HEK293T (cell line): ENCODE results near the gene TSPAN9.

Experiments used
- CTCF ChIA-PET: fragments of 350-600 bp; formaldehyde crosslinking; extraction: SDS; loops from one replicate; lab custom pipeline; 2021; ENCODE audit warnings: antibody characterized with exemption, inconsistent platforms; lab: Yijun Ruan, JAX
- POLR2A ChIA-PET: fragments of 350-600 bp; formaldehyde crosslinking; extraction: SDS; loops from one replicate; lab custom pipeline; 2020; ENCODE audit warnings: antibody characterized with exemption, inconsistent platforms; lab: Yijun Ruan, JAX
- DNase-seq: peaks from one replicate; pipeline ENCODE4 v3.0.0; 2012; ENCODE audit warnings: mixed read lengths; ENCODE audit errors: extremely low spot score
- ARNT ChIP-seq: fragments of 450-650 bp; IDR thresholded peaks from 2 replicates; pipeline ENCODE4 v1.6.1; 2017; ENCODE audit warnings: mild to moderate bottlenecking
- BHLHE40 ChIP-seq: fragments of 450-650 bp; IDR thresholded peaks from 2 replicates; pipeline ENCODE4 v1.6.1; 2016; ENCODE audit warnings: mild to moderate bottlenecking, moderate library complexity, borderline replicate concordance
- CTBP1 ChIP-seq: fragments of 450-650 bp; IDR thresholded peaks from 2 replicates; pipeline ENCODE4 v1.6.1; 2016; ENCODE audit warnings: borderline replicate concordance
- ELF4 ChIP-seq: fragments of 450-650 bp; IDR thresholded peaks from 2 replicates; pipeline ENCODE4 v1.6.1; 2017; ENCODE audit warnings: antibody characterized with exemption
- FOXA1 ChIP-seq: fragments of 450-650 bp; IDR thresholded peaks from 2 replicates; pipeline ENCODE4 v1.6.1; 2016; ENCODE audit warnings: mild to moderate bottlenecking
- FOXK2 ChIP-seq: fragments of 450-650 bp; IDR thresholded peaks from 2 replicates; pipeline ENCODE4 v1.6.1; 2016; ENCODE audit warnings: mild to moderate bottlenecking
- FOXM1 ChIP-seq: fragments of 450-650 bp; IDR thresholded peaks from 2 replicates; pipeline ENCODE4 v1.6.1; 2017; ENCODE audit warnings: mild to moderate bottlenecking, borderline replicate concordance
- HDGF ChIP-seq: fragments of 450-650 bp; IDR thresholded peaks from 2 replicates; pipeline ENCODE4 v1.6.1; 2017; ENCODE audit warnings: antibody characterized with exemption, borderline replicate concordance
- L3MBTL2 ChIP-seq: fragments of 450-650 bp; conservative IDR thresholded peaks from 2 replicates; pipeline ENCODE4 v1.6.1; 2016; ENCODE audit warnings: mild to moderate bottlenecking
- LEF1 ChIP-seq: fragments of 450-650 bp; IDR thresholded peaks from 2 replicates; pipeline ENCODE4 v1.6.1; 2017; ENCODE audit warnings: mild to moderate bottlenecking, borderline replicate concordance
- NFRKB ChIP-seq: fragments of 450-650 bp; IDR thresholded peaks from 2 replicates; pipeline ENCODE4 v1.6.1; 2016; ENCODE audit warnings: mild to moderate bottlenecking, moderate library complexity
- SP1 ChIP-seq: fragments of 450-650 bp; IDR thresholded peaks from 2 replicates; pipeline ENCODE4 v1.6.1; 2017
- SUZ12 ChIP-seq: fragments of 450-650 bp; IDR thresholded peaks from 2 replicates; pipeline ENCODE4 v1.6.1; 2016; ENCODE audit warnings: mild to moderate bottlenecking
- TARDBP ChIP-seq: fragments of 450-650 bp; IDR thresholded peaks from 2 replicates; pipeline ENCODE4 v1.6.1; 2016
- ZNF384 ChIP-seq: fragments of 450-650 bp; IDR thresholded peaks from 2 replicates; pipeline ENCODE4 v1.6.1; 2016
- TF ChIP-seq, protein P1 (sequence below): fragments of 450-650 bp; IDR thresholded peaks from 2 replicates; pipeline ENCODE4 v1.6.1; 2016

The TSPAN9 gene

DNA sequence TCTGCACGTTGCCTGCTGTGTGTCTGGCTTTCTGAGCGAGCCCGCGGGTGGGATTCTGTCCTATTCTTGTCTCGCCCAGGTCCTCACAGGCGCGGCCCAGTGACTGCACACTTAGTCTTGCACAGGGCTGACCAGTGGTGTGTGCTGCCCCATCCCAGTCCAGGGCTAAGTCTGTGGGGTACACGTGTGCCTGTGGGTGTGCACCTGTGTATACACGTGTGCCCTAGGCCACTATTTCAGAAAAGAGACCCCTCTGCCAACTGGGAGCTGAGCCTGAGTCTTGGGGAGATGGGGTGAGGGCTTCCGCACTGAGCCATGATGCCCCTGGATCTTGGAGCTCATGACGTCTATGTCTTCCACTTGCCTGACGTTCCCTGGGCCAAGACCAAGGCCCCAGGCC lies 228.3 kb downstream of the TSPAN9 start:
- no peak for TF ChIP-seq TARDBP
- TF ChIP-seq ARNT, result no peak
- TF ChIP-seq HDGF, result no peak
- no peak for TF ChIP-seq L3MBTL2
- TF ChIP-seq ZNF384, result no peak
- TF ChIP-seq, protein P1, sequence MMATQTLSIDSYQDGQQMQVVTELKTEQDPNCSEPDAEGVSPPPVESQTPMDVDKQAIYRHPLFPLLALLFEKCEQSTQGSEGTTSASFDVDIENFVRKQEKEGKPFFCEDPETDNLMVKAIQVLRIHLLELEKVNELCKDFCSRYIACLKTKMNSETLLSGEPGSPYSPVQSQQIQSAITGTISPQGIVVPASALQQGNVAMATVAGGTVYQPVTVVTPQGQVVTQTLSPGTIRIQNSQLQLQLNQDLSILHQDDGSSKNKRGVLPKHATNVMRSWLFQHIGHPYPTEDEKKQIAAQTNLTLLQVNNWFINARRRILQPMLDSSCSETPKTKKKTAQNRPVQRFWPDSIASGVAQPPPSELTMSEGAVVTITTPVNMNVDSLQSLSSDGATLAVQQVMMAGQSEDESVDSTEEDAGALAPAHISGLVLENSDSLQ, result no peak
- TF ChIP-seq FOXK2, result no peak
- TF ChIP-seq LEF1, result no peak
- no peak for TF ChIP-seq SUZ12
- TF ChIP-seq FOXM1, result no peak
- TF ChIP-seq FOXA1, result no peak
- no peak for TF ChIP-seq ELF4
- TF ChIP-seq BHLHE40, result no peak
- DNase-seq, result no peak
- CTCF ChIA-PET, result no interaction called here
- POLR2A ChIA-PET, result no interaction called here

DNA sequence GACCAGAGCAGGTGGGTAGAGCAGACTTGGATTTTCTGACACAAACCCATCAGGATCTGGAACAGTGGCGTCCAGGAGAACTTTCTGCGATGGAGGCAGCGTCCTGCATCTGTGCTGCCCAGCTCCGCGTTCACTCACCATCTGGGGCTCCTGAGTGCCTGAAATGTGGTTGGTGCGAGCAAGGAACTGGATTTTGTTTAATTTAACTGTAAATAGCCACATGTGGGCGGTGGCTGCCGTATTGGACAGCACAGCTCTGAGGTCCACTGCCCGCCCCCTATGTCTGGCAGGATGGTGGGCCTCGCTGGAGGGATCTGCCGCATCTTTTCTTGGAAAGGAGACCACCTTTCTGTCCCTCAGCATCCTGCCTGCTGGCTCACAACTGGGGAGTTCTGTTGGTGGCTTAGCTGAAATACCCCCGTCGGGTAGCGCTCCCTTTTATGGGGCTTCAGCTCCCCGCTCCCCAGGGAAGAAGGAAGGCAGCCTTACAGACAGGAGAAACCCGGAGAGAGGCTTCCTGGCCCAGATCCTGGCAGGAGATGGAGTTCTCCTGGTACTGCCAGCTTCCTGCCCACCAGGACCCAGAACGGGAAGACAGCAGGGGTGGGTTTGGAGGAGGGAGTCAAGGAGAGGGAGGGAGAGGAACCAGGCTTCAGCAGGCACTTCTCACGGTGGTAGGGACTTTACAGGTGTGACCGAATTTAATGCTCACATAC lies 228.9 kb downstream of the TSPAN9 start:
- TF ChIP-seq CTBP1, result no peak
- TF ChIP-seq NFRKB, result no peak
- no peak for TF ChIP-seq FOXA1
- TF ChIP-seq ELF4, result no peak
- no peak for TF ChIP-seq SP1
- no peak for TF ChIP-seq HDGF
- TF ChIP-seq TARDBP, result no peak
- no peak for TF ChIP-seq LEF1
- TF ChIP-seq ARNT, result no peak
- TF ChIP-seq BHLHE40, result no peak
- no peak for TF ChIP-seq SUZ12
- no peak for TF ChIP-seq FOXM1
- no peak for TF ChIP-seq ZNF384
- TF ChIP-seq, protein P1, result no peak
- TF ChIP-seq L3MBTL2, result no peak
- ChIA-PET POLR2A (no interaction called here), CTCF (interaction anchor here (1.7 kb wide), 1 partner anchor 498 kb away, joined by 5 read pairs; no protein-coding TSS in a partner anchor)
- DNase-seq, result no peak

DNA sequence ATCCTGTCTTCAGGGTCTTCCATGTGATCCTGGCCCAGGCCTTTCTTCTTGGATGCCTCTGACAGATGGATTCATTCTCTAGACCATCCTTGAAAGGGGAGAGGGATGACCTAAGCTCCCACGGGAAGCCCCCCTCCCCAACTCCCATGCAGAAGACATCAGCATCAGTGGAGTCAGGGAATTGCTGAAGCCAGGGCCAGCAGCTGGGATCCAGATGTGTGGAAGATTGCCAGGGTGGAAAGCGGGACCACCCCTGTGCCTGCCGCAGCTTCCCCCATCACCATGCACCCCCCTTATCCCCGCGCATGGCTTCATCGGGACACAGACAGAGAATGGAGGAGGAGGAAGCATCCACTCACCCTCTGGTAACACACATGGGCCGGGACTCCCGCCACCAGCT lies 230.2 kb downstream of the TSPAN9 start:
- DNase-seq, result no peak
- TF ChIP-seq FOXK2 (no peak), BHLHE40 (no peak), SP1 (no peak), FOXM1 (no peak), NFRKB (no peak), ELF4 (no peak), FOXA1 (no peak), L3MBTL2 (no peak), CTBP1 (no peak), ZNF384 (no peak), ARNT (no peak), TARDBP (no peak), SUZ12 (no peak), HDGF (no peak), LEF1 (no peak)
- ChIA-PET CTCF (interaction anchor here (0.5 to 1.7 kb wide), 2 partner anchors 25 to 497 kb away, joined by 4 to 5 read pairs; no protein-coding TSS in a partner anchor), POLR2A (interaction anchor here (0.6 kb wide), 1 partner anchor 157 kb away, joined by 3 read pairs; no protein-coding TSS in a partner anchor)

DNA sequence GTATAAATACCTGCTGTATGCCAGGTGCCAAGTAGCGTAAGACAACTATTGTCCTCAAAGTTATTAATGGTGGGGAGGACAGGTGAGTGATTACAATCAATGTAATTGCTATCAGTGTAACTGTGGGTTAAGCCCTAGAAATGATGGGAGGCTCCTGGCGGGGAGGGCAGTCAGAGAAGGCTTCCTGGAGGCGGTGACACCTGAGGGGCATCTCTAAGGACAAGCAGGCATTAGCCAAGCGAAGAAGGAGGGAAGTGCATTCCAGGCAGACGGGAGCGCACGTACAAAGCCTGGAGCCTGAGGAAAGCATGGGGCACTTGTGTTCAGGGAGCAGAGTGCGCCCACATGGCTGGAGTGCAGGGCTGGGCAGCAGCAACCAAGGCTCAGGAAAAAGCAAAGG lies 230.9 kb downstream of the TSPAN9 start:
- CTCF ChIA-PET, result interaction anchor here (1.7 kb wide), 1 partner anchor 496 kb away, joined by 5 read pairs; no protein-coding TSS in a partner anchor
- POLR2A ChIA-PET, result no interaction called here
- DNase-seq, result no peak
- no peak for TF ChIP-seq TARDBP
- TF ChIP-seq NFRKB, result no peak

DNA sequence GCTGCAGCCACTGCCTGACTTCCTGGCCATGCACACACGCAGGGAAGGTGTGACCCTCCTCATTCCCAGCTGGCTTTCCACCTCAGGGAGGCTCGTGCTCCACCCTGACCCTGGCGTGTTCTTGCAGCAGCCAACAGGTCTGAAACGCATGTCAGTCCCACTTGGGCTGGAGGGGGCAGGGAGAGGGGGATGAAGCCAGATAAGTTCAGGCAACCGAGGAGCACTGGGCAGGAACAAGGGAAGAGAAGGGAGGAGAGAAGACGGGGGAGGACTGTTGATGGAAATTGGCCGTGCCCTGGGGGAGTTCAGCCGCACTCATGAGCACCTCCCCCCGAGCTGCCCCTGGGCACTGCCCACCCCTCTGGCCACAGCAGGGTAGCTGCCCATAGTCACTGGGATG lies 231.4 kb downstream of the TSPAN9 start:
- ChIA-PET CTCF (no interaction called here), POLR2A (no interaction called here)
- DNase-seq, result no peak
- TF ChIP-seq ELF4, result no peak

DNA sequence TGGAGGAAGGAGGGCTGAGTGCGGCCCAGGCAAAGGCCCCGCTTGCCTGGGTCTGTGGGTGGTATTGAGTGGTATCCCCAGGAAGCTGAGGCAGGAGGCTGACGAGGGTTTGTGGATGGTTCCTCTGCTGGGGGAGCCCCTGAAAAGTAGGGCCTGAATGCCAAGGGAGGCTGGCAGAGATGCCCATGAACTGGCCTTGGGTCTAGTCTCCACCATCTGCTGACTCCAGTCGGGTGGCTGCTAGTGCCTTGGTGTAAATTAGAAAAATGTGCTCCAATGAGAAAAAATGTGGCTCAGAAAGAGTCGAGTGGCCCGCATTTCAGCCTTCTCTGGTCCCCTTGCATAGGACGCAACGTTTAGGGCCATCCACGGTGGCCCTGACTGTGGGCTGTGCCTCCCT lies 232.6 kb downstream of the TSPAN9 start:
- TF ChIP-seq ARNT (no peak), ZNF384 (no peak), TARDBP (no peak), L3MBTL2 (no peak), FOXA1 (no peak), SUZ12 (no peak), NFRKB (no peak), FOXK2 (no peak), FOXM1 (no peak), HDGF (no peak), CTBP1 (no peak), LEF1 (no peak), ELF4 (no peak)
- ChIA-PET CTCF (interaction anchor here (1.4 kb wide), 1 partner anchor 10 kb away, joined by 4 read pairs; no protein-coding TSS in a partner anchor), POLR2A (no interaction called here)
- no peak for DNase-seq
